GM21423 (cell line): ENCODE measurements around the gene PUS10.
"Not testable (repeated sequence)": the region's sequence is repeated elsewhere in the genome, so short reads cannot be mapped to it uniquely, and the experiment has no call there.

ENCODE experiments used
- ATAC-seq: cut with Tn5 transposase; IDR thresholded peaks from one replicate; pipeline ENCODE4 v1.9.1; 2021; ENCODE audit warnings: mild to moderate bottlenecking, moderate library complexity; ENCODE audit not compliant: unreplicated experiment

PUS10 gene, protein sequence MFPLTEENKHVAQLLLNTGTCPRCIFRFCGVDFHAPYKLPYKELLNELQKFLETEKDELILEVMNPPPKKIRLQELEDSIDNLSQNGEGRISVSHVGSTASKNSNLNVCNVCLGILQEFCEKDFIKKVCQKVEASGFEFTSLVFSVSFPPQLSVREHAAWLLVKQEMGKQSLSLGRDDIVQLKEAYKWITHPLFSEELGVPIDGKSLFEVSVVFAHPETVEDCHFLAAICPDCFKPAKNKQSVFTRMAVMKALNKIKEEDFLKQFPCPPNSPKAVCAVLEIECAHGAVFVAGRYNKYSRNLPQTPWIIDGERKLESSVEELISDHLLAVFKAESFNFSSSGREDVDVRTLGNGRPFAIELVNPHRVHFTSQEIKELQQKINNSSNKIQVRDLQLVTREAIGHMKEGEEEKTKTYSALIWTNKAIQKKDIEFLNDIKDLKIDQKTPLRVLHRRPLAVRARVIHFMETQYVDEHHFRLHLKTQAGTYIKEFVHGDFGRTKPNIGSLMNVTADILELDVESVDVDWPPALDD

DNA sequence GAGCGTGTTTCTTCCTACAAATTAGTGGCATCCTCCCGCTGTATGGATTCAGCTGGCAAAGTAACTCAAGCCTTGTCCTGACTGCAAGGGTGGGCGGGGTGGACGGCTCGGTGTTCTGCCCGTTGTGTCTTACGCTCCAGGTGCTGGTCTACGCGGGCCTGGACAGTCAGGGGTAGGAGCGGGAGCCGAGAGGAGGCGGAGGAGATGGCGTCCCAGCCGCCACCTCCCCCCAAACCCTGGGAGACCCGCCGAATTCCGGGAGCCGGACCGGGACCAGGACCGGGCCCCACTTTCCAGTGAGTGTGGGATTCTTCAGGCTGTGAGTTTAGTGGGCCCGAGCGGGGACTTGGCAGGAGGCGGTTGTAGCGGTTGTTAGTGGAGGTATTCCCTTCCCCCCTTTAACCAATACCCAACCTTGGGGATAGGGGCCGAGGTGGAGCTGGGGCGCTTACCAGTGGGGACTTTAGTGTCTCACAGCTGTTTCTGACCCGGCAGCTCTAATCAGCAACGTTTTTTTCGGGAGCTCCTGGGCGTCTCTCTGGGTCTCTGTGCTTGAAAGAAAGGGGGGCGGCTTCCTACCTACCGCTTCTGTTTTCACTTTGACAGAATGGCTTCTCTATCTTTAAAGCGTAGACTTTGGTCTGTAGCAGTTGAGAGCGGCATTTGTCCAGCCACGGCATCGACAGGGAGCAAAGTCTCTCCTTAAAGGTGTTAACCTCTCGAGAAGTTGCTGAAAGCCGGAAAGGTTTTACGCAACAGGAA lies at the start of gene PUS10, which contains the start of gene PEX13:
TSS of gene PUS10 (minus strand) at position 700 of the 762 bp plus-strand sequence. CDS start 6,365 bp downstream, outside the sequence.
TSS of gene PEX13 (plus strand) at position 165 of the 762 bp plus-strand sequence. CDS start at position 205, 40 bp downstream.
- ATAC-seq = peak; percentile 70

DNA sequence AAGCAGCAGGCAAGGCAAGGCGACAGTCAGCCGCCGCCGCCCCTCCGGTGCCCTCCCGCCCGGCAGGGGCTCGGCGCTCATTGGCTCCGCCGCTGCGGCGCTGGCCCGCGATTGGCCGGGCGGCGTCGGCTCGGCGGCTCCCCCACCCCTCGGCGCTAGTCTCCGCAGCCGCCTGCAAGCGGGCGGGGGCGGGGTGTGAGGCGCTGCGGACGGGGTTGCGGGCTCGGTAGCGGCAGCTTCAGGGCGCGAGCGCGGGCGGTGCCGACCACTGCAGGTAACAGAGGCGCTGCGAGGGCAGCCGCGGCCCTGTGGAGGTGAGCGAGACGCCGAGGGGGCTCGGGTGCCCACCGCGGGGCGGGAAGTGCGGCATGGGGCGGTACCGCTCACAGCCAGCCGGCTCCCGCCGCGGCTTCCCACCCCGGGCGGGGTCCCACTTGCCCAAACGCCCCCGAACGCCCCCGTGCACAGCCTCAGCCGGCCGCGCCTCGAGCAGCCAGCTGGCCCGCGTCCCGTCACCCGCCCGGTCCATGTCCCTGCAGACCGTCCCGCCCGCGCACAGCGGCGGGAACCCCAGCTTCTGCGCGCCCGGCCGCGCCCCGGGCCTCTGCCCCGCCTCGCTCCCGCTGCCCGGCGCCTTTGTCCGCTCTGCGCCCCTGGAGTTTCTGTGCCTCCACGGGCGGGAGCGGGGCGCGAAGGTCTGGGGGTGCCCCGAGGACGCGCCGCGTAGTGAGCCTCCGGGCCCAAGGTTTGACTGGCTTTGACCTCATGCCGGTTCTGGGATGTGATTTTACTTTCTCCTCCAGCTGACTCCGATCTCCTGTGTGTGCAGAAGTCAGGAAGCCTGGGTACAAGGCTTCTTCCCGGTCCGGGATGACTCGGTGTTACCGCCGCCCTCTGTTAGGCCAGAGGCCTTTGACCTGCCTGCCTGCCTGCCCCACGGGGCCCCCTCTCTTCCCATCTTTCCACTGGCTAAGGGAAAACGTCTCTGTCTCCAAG lies 48.0 kb upstream of the PUS10 start, which contains the start of gene SANBR:
TSS of gene SANBR (plus strand) at position 158 of the 996 bp plus-strand sequence. CDS start 4,480 bp downstream, outside the sequence.
- peak; percentile 97 for ATAC-seq

DNA sequence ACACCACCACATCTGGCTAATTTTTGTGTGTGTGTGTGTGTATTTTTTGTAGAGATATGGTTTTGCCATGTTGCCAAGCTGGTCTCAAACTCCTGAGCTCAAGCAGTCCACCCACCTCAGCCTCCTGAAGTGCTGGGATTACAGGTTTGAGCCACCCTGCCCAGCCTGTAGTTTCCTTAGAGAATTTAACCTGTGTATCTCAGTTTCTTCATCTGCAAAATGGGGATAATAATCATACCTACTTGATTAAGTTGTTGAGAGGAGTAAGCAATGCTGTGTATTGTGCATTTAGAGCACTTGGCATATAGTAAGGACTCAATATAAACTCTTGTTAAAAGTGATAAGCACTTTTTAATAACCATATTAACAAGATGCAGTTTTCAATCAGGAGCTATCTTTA lies 41.3 kb upstream of the PUS10 start:
- no peak for ATAC-seq

DNA sequence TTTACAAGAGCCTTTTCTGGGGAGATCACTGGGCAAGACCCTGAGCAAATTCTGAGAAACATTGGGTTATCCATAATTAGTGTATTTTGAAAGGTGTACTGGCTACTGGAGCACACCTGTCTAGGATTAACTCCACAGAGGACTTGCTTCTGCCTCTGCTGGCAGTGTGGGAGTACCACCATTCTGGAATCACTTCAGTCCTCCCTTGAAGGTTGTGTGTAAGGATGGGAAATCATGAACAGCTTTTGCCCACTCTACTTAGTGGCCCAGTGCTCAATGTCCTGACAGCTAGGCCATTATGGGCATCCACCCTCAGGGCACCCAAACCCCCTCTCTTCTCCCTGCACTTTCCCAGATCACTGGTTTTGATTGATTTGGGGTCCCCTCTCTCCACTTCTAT lies 39.5 kb upstream of the PUS10 start:
- ATAC-seq = no peak

DNA sequence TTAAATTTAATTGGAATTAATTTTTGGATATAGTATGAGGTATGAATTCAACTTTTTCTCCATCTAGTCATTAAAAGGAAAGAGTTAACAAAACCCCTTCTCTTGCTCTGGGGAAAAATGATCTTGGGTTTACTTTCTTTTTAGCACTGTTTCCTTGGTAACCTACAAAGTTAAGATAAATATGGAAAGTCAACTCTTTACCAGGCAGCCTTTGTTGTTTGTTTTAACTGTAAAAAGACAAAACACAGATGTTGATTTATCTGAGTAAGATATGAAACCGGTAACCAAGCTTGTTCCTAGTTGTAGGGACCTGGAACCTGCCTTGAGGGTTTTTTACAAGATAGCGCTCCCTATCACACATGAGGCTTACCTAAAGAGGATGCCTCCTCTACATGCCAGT lies 37.5 kb upstream of the PUS10 start:
- no peak for ATAC-seq

DNA sequence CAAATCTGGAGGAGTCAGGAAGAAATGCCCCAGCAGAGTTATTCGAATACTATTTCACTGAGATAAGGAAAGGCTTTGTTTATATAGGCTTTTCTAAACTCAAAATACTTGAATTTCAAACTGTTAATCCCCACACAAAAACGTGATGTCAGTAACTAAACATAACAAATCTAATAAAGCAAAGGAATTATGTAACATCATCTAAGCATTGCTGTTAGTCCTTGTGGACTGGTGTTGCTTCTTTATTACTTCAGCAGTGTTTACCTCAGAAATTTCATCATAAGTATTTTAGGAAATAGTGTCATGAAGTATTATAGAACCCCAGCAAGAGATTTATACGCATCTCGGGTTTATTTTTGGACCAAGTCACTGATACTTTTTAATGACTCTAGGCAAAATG lies 27.9 kb upstream of the PUS10 start:
- no peak for ATAC-seq

DNA sequence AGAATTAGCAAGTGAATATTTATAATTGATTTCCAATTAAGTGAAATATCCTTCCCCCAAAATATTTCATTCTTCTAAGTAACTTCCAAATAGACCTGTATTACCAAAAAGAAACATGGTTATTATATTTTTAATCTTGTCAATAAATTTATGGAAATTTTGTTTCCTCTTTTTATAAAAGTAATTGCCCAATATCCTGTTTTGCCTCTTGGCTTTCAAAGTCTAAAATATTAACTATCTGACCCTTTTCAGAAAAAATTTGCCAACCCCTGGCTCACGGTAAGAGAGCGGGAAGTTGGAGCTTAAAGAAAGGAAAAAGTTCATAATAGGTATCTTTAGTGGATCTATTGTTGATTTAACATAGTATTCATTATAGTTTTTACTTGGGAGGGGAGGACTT lies 27.2 kb upstream of the PUS10 start:
- no peak for ATAC-seq

DNA sequence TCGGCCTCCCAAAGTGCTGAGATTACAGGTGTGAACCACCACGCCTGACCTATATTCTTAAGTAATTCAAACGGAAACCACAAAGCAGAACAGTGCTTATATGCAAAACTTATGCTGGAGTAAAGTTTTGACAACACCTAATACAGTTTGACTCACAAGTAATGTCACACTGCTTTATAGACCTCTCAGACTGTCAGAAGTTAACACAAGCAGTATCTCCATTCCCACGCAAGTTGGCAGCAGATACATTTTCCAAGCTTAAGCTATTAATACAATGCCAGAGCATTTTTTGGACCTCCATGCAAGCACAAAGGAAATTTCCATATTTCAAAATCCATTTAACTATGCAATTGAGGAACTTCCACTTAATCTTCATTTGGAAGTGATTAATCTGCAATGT lies 26.6 kb upstream of the PUS10 start:
- no peak for ATAC-seq

DNA sequence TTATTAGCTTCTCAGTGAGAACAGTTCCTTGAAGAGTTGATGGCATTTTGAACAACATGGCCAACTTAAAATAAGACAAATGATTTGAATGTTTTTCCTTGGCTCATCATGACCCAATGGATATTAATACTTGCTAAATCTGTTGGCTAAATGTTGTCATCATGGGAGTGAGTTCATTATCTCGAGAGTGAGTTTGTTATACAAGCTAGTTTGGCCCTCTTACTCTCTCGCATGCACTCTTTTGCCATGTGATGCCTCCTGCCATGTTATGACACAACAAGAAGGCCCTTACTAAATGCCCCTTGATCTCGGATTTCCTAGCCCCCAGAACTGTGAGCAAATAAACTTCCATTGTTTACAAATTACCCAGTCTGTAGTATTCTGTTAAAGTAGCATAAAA lies 24.8 kb upstream of the PUS10 start:
- ATAC-seq = no peak

DNA sequence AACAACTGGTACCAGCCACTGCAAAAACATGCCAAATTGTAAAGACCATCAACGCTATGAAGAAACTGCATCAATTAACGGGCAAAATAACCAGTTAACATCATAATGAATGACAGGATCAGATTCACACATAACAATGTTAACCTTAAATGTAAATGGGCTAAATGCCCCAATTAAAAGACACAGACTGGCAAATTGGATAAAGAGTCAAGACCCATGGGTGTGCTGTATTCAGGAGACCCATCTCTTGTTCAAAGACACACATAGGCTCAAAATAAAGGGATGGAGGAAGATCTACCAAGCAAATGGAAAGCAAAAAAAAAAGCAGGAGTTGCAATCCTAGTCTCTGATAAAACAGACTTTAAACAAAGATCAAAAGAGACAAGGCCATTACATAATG lies 18.6 kb upstream of the PUS10 start:
- ATAC-seq = not testable (repeated sequence)

DNA sequence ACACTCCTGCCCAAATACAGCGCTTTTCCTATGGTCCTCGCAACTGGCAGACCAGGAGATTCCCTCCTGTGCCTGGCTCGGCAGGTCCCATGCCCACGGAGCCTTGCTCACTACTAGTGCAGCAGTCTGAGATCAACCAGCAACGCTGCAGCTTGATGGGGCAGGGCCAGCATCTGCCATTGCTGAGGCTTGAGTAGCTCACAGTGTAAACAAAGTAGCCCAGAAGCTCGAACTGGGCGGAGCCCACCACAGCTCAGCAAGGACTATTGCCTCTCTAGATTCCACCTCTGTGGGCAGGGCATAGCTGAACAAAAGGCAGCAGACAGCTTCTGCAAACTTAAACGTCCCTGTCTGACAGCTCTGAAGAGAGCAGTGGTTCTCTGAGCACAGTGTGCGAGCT lies 16.5 kb upstream of the PUS10 start:
- ATAC-seq = not testable (repeated sequence)

DNA sequence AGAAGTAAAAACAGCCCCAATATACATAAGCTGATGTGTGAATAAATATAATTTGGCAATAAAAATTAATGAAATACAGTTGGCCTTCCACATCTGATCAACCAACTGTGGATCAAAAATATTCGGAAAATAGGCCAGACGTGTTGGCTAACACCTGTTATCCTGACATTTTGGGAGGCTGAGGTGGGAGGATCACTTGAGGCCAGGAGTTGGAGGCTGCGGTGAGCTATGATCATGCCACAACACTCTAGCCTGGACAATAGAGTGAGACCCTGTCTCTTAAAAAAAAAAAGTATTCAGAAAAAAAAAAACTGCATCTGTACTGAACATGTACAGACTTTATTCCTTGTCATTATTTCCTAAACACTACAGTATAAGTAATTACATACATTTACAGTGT lies 11.5 kb upstream of the PUS10 start:
- no peak for ATAC-seq

DNA sequence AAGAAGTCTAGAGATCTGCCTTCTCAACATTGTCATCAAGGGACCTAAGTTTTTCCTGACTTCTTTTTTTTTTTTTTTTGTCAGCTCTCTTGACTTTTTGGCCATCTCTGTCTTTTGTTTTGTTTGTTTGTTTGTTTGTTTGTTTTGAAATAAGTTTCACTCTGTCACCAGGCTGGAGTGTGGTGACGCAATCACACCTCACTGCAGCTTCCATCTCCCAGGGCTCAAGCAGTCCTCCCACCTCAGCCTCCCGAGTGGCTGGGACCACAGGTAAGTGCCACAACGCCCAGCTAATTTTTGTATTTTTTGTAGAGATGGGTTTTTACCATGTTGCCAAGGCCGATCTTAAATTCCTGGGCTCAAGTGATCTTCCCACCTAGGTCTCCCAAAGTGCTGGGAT lies 5.6 kb upstream of the PUS10 start:
- ATAC-seq = no peak

DNA sequence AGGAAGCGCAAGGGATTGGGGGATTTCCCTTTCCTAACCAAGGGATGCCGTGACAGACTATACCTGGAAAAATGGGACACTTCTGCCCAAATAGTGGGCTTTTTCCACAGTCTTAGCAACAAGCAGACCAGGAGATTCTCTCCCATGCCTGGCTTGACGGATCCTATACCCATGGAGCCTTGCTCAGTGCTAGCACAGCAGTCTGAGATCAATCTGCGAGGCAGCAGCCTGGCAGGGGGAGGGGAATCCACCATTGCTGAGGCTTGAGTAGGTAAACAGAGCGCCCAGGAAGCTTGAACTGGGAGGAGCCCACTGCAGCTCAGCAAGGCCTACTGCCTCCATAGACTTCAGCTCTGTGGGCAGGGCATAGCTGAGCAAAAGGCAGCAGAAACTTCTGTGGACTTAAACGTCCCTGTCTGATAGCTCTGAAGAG lies 3.2 kb upstream of the PUS10 start:
- no peak for ATAC-seq

DNA sequence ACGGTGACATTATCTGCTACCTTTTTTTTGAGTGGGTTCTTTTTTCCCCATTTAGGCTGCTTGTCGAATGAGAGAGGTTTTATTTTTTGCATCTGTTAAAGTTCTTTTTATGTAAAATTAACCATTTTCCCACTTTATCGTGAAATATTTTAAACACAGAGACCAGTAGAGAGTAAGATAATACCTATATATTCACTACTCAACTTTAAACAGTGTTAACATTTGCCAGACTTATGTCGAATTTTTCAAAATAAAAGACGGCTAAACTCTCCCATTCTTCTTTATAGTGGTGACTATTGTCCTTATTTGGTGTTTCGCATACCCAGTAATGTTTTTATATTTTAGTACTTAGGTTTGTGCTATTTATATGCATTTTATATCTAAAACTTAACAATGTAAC lies 743 bp upstream of the PUS10 start:
- no peak for ATAC-seq

DNA sequence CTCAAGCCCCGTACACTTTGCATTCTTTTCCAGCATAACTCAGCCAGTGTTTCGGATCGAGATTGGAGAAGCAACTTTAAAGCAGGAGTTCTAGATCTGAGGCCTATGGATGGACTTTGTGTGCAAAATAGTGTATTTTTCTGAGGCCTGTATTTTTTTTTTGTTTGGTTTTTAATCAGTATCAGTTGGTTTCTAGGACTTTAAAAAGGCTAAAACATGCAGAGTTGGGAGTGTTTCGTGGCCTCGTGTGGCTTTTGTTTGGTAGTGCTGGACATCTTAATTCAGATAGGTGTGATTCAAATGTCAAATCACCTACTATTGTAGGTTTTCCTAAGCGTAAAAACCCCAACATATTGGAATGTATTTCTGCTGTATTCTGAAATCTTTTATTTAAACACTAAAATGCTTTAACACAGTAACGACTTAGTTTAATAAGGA lies 282 bp upstream of the PUS10 start:
- no peak for ATAC-seq

DNA sequence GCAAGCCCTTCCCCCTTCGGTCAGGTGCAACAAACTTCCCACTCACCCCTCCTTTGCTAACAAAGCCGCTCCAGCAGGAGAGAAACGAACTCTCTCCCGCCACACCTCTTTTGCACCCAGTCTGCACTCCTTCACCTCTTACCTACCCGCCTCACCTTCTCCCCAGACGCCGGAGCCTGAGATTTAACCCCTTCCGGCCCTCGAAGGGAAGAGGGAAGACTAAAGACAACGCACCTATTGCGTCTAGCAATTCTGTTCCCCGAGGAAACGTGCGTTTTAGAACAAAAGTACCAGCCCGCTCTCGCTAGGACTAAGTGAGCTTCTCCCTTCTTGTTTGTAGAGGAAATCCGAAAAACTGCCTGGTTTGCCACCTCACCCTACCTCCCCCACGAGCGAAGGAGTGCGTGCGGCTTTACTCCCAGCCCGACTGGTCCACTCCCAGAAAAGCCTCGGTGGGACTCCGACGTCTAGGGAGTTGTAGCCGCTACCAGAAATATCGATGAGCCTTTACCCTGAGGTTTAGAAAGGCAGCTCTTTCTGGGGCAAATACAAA lies 976 bp downstream of the PUS10 start:
- peak; percentile 64 for ATAC-seq

DNA sequence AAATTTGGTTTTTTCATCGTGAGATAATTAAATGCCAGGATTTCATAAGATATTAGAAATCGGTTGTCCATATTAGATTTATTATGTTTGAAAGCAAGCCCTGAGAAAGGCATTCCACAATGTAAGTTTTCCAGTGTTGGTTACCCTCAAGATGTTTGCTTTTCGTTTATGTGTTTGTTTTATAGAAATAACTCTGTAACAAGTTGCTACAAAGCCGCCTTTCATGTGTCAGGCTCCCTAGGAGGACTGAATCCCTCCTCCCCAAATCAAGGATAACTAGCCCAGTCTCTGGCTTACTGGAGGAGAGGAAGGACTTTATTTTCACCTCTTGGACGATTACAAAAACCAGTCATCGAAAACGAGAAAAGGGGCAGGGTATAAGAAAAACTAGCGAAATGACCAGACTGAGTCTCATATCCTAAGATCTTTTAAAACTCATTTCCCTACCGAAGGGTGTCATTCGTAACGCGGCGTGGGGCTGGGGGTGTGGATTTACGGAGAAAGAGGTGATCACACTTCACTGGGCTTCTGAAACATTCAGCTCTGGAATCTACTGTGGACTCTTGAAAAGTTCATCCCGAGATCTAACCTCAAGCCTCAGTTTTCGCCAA lies 1.6 kb downstream of the PUS10 start:
- ATAC-seq = peak; percentile 7

DNA sequence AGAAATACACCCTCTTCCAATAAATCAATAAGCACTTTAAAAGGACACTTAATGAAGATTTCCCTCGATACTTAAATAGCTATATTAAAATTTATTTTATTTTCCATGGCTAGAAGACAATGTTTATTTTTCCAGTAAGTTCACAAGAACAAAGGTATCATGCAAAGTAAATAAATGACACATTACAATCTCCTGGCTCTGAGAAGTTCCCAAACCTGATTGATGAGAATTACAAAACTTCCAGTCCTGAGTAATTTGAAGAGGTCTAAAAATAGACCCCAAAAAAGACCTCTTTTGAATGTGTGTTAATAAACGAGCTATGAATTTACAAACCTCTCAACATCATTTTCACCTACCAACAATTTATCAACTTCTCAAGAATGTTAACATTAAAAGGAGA lies 2.1 kb downstream of the PUS10 start:
- no peak for ATAC-seq

DNA sequence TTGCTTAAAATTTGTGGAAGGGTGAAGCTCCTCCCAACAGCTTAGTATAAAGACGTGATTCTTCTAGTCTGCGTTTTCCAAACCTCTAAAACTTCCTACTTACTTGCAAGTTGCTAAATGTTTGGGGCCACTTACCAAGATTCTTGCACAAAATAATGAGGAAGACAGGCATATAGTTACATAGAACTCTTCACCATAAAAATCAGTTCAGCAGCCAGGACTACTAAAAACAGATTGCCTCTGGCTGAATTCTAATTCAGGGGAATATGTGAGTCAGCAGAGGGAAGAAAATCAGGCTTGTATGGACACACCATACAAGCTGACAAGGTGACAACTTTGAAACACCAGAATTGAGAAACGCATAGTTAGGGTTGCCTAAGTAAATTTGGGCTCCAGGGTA lies 3.3 kb downstream of the PUS10 start:
- ATAC-seq = no peak
